M059J (cell line): Measurements from ENCODE around the gene INTS3. TPM values are rescaled to one million over a fixed set of nuclear protein-coding genes. Genes with fewer than 3 reads are reported as not detected.

Experiments used
- DNase-seq: peaks from one replicate; pipeline ENCODE4 v3.0.0-alpha.2; 2012; ENCODE audit warnings: low read depth
- total RNA-seq: library from RNA; depleted of rRNA; stranded (reverse); fragments of >200 nt; shearing (Covaris generic); gene quantifications from 2 replicates; pipeline ENCODE4 v1.2.3, GENCODE V29; 2014

The INTS3 gene
- total RNA-seq, 1 experiment from 2014 or later = 37.0 TPM

- no peak for DNase-seq
These were observed 68.3 kb downstream of the INTS3 start for GRCh38 chr1:153795934-153796785.

- peak; percentile 68 for DNase-seq
These were observed 69.2 kb downstream of the INTS3 start for GRCh38 chr1:153796786-153797659.

GRCh38 chr1:153798468-153798780 is 70.6 kb downstream of the INTS3 start:
- DNase-seq = no peak

GRCh38 chr1:153799016-153799415 is 71.2 kb downstream of the INTS3 start:
- DNase-seq = no peak

GRCh38 chr1:153799566-153800465 is 72.0 kb downstream of the INTS3 start:
- DNase-seq = no peak

- no peak for DNase-seq
These were observed 72.7 kb downstream of the INTS3 start for GRCh38 chr1:153800516-153800915.

- DNase-seq = no peak
These were observed 73.3 kb downstream of the INTS3 start for GRCh38 chr1:153801028-153801625.

GRCh38 chr1:153801786-153802697 is 74.2 kb downstream of the INTS3 start:
- DNase-seq = no peak

- no peak for DNase-seq
These were observed 75.7 kb downstream of the INTS3 start for GRCh38 chr1:153803470-153804056.

GRCh38 chr1:153804112-153804511 is 76.3 kb downstream of the INTS3 start:
- no peak for DNase-seq

GRCh38 chr1:153805042-153805745 is 77.3 kb downstream of the INTS3 start:
- peak; percentile 95 for DNase-seq

- DNase-seq = no peak
These were observed 78.3 kb downstream of the INTS3 start for GRCh38 chr1:153805886-153806719.

GRCh38 chr1:153816283-153816889 is 88.5 kb downstream of the INTS3 start:
- DNase-seq = no peak

- no peak for DNase-seq
These were observed 91.0 kb downstream of the INTS3 start for GRCh38 chr1:153818876-153819275.
